Measurements from ENCODE around the gene GPR137. TPM values are rescaled to one million over a fixed set of nuclear protein-coding genes. Genes with fewer than 3 reads are reported as not detected.

Gene GPR137
- total and polyA plus RNA-seq, 9 of the 15 experiments (the other 6 are each of a cell fraction or from before 2014, with no cell fraction given), result 0.32 to 26.7 (median 10.7) TPM

DNA sequence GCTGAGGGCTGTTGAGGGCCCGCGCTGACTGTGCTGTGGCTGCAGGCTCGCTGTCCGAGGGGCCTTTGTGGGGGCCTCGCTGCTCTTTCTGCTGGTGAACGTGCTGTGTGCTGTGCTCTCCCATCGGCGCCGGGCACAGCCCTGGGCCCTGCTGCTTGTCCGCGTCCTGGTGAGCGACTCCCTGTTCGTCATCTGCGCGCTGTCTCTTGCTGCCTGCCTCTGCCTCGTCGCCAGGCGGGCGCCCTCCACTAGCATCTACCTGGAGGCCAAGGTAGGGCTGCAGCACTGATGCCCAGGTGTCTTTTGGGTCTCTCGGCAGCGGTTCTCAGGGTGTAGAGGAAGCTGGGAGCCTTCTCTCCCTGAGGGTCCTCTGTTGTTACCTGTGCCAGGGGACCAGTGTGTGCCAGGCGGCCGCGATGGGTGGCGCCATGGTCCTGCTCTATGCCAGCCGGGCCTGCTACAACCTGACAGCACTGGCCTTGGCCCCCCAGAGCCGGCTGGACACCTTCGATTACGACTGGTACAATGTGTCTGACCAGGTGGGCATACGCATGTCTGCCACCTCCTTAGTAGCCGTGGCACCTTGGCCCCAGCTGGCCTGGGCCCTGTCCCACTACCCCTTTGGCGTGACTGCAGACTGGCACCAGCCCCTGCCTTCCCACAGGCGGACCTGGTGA lies 2.2 kb downstream of the GPR137 start:
- POLR2A ChIA-PET, result interaction anchor here (0.9 to 1.4 kb wide), 4 partner anchors 14 to 82 kb away, joined by 3 to 8 read pairs (median 4); partner anchors contain the start of gene FERMT3
- CTCF ChIA-PET (ENCODE audit: low intra/inter-chr PET ratio), result no interaction called here
- WGBS (ENCODE audit: insufficient coverage, low coverage, missing lambda C conversion rate), result 81% methylated on average over 28 of the region's 33 CpGs

DNA sequence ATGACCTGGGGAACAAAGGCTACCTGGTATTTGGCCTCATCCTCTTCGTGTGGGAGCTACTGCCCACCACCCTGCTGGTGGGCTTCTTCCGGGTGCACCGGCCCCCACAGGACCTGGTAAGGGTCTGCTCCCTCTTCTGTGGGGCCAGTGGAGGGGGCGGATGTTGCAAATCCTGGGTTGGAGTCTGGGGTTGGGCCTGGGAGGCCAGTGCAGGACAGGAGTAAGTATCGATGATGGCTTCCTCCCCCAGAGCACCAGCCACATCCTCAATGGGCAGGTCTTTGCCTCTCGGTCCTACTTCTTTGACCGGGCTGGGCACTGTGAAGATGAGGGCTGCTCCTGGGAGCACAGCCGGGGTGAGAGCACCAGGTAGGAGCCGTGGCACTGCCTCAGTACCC lies 2.7 kb downstream of the GPR137 start:
- Histone ChIP-seq H3K9me1 (ENCODE audit: control insufficient read depth, insufficient read depth, low read length) (no peaks in the 10 kb centered on the region), H3K27ac (ENCODE audit: extremely low read depth, low read depth, low read length) (no peak overlapping the region), H3K4me1 (replicated peaks in 1 of 2; ENCODE audit: control insufficient read depth in 2 of 2, insufficient read depth in 2 of 2, low read length in 2 of 2) (peaks cover 7 to 67% of the 10 kb centered on the region in 2 experiments; a peak in 4 of 5 replicates), H3K9ac (ENCODE audit: insufficient read depth in 1 of 2, low read depth in 2 of 2, low read length in 2 of 2) (peak overlapping the region in 1 of 2 experiments; percentile 75; a peak in 1 of 4 replicates), H2AFZ (ENCODE audit: low read depth, low read length) (no peak overlapping the region), H3K36me3 (ENCODE audit: control insufficient read depth, insufficient read depth, low read length) (no peaks in the 10 kb centered on the region), H3K79me2 (ENCODE audit: control insufficient read depth, insufficient read depth, low read length) (peaks cover 10% of the 10 kb centered on the region; the same call in 1 of the 3 replicates), H3K4me3 (no peak overlapping the region), H3K4me2 (ENCODE audit: insufficient read depth, low read length) (no peak overlapping the region), H3K27me3 (ENCODE audit: control insufficient read depth in 2 of 2, insufficient read depth in 2 of 2, low read length in 2 of 2) (peaks cover 11 to 22% of the 10 kb centered on the region in 2 experiments; a peak in 4 of 5 replicates), H3K9me3 (replicated peaks; ENCODE audit: control insufficient read depth, insufficient read depth, low read depth, low read length) (no peaks in the 10 kb centered on the region), H4K20me1 (replicated peaks; ENCODE audit: control insufficient read depth, insufficient read depth, low read length) (no peaks in the 10 kb centered on the region)
- FAIRE-seq, result no peak
- ChIA-PET POLR2A (interaction anchor here (0.9 to 1.4 kb wide), 3 partner anchors 14 to 82 kb away, joined by 3 to 5 read pairs (median 4); partner anchors contain the start of gene FERMT3), CTCF (ENCODE audit: low intra/inter-chr PET ratio) (no interaction called here)
- 58% methylated on average over 8 of the region's 9 CpGs for WGBS (ENCODE audit: insufficient coverage, low coverage, missing lambda C conversion rate)
- DNase-seq (ENCODE audit: extremely low read depth in 1 of 4, low spot score in 3 of 4), result no peak
- no peak for ATAC-seq
- BruUV-seq (replicated peaks), result no TSS peak
- intact Hi-C loops (cut with micrococcal nuclease) (no loop called here), in situ Hi-C loops (cut with MboI) (no loop called here)
- TF ChIP-seq EHMT2 (IDR thresholded peaks at IDR 0.05) (no peak), ZNF253 (CRISPR knock-in tag; conservative IDR thresholded peaks at IDR 0.05) (no peak), HDAC8 (tag; IDR thresholded peaks at IDR 0.05) (no peak), L3MBTL2 (IDR thresholded peaks at IDR 0.05) (no peak), CC2D1A (IDR thresholded peaks at IDR 0.05) (no peak)
- TF ChIP-seq, protein P1, sequence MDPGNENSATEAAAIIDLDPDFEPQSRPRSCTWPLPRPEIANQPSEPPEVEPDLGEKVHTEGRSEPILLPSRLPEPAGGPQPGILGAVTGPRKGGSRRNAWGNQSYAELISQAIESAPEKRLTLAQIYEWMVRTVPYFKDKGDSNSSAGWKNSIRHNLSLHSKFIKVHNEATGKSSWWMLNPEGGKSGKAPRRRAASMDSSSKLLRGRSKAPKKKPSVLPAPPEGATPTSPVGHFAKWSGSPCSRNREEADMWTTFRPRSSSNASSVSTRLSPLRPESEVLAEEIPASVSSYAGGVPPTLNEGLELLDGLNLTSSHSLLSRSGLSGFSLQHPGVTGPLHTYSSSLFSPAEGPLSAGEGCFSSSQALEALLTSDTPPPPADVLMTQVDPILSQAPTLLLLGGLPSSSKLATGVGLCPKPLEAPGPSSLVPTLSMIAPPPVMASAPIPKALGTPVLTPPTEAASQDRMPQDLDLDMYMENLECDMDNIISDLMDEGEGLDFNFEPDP (CRISPR knock-in tag; IDR thresholded peaks at IDR 0.05), result no peak
- TF ChIP-seq, protein P2, sequence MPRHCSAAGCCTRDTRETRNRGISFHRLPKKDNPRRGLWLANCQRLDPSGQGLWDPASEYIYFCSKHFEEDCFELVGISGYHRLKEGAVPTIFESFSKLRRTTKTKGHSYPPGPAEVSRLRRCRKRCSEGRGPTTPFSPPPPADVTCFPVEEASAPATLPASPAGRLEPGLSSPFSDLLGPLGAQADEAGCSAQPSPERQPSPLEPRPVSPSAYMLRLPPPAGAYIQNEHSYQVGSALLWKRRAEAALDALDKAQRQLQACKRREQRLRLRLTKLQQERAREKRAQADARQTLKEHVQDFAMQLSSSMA (CRISPR knock-in tag; IDR thresholded peaks at IDR 0.05), result no peak
- TF ChIP-seq, protein P3, sequence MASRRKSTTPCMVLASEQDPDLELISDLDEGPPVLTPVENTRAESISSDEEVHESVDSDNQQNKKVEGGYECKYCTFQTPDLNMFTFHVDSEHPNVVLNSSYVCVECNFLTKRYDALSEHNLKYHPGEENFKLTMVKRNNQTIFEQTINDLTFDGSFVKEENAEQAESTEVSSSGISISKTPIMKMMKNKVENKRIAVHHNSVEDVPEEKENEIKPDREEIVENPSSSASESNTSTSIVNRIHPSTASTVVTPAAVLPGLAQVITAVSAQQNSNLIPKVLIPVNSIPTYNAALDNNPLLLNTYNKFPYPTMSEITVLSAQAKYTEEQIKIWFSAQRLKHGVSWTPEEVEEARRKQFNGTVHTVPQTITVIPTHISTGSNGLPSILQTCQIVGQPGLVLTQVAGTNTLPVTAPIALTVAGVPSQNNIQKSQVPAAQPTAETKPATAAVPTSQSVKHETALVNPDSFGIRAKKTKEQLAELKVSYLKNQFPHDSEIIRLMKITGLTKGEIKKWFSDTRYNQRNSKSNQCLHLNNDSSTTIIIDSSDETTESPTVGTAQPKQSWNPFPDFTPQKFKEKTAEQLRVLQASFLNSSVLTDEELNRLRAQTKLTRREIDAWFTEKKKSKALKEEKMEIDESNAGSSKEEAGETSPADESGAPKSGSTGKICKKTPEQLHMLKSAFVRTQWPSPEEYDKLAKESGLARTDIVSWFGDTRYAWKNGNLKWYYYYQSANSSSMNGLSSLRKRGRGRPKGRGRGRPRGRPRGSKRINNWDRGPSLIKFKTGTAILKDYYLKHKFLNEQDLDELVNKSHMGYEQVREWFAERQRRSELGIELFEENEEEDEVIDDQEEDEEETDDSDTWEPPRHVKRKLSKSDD (conservative IDR thresholded peaks at IDR 0.05; ENCODE audit: low read length), result no peak

More for the DNA sequence above, 2.2 kb downstream of the GPR137 start:
- in situ Hi-C loops (cut with MboI) (no loop called here), intact Hi-C loops (cut with micrococcal nuclease) (no loop called here)
- H3K9me3 ChIP-seq (replicated peaks; ENCODE audit: control insufficient read depth, insufficient read depth, low read depth, low read length), result no peaks in the 10 kb centered on the region
- peaks cover 12% of the 10 kb centered on the region; the same call in 1 of the 3 replicates for H3K79me2 ChIP-seq (ENCODE audit: control insufficient read depth, insufficient read depth, low read length)
- no TSS peak for BruUV-seq (replicated peaks)
- DNase-seq (ENCODE audit: extremely low read depth in 1 of 4, low spot score in 3 of 4) (no peak), FAIRE-seq (no peak), ATAC-seq (no peak)
- no peaks in the 10 kb centered on the region for H3K9me1 ChIP-seq (ENCODE audit: control insufficient read depth, insufficient read depth, low read length)
- H3K27ac ChIP-seq (ENCODE audit: extremely low read depth, low read depth, low read length), result no peak overlapping the region
- TF ChIP-seq EZH2 (IDR thresholded peaks at IDR 0.05; ENCODE audit: borderline replicate concordance, low read depth, low read length) (no peak), HNRNPL (IDR thresholded peaks at IDR 0.05; ENCODE audit: low read depth, low read length) (peak; percentile 60; the same call in 1 of the 2 replicates), POLR2G (IDR thresholded peaks at IDR 0.05; ENCODE audit: low read depth, low read length) (peak; percentile 58; the same call in 1 of the 2 replicates)
- no peak overlapping the region for H3K4me2 ChIP-seq (ENCODE audit: insufficient read depth, low read length)
- peaks cover 7 to 64% of the 10 kb centered on the region in 2 experiments; a peak in 4 of 5 replicates for H3K4me1 ChIP-seq (replicated peaks in 1 of 2; ENCODE audit: control insufficient read depth in 2 of 2, insufficient read depth in 2 of 2, low read length in 2 of 2)
- peaks cover 5 to 17% of the 10 kb centered on the region in 2 experiments; a peak in 4 of 5 replicates for H3K27me3 ChIP-seq (ENCODE audit: control insufficient read depth in 2 of 2, insufficient read depth in 2 of 2, low read length in 2 of 2)
- peak overlapping the region in 1 of 2 experiments; percentile 75; a peak in 1 of 4 replicates for H3K9ac ChIP-seq (ENCODE audit: insufficient read depth in 1 of 2, low read depth in 2 of 2, low read length in 2 of 2)
- H2AFZ ChIP-seq (ENCODE audit: low read depth, low read length), result no peak overlapping the region
- H4K20me1 ChIP-seq (replicated peaks; ENCODE audit: control insufficient read depth, insufficient read depth, low read length), result no peaks in the 10 kb centered on the region
- no peak overlapping the region for H3K4me3 ChIP-seq
- H3K36me3 ChIP-seq (ENCODE audit: control insufficient read depth, insufficient read depth, low read length), result no peaks in the 10 kb centered on the region
